ENCODE measurements around the gene COG8.

Gene COG8

GRCh38 chr16:69378760-69379159, 39.4 kb upstream of the COG8 start:
- Histone ChIP-seq H3K4me3 (replicated peaks; ENCODE audit: low read depth, low read length) (no peak overlapping the region), H3K27me3 (replicated peaks; ENCODE audit: control insufficient read depth, insufficient read depth, low read length) (no peaks in the 10 kb centered on the region), H3K36me3 (ENCODE audit: control insufficient read depth, insufficient read depth, low read length) (peaks cover 7% of the 10 kb centered on the region)
- no peak for TF ChIP-seq CTCF (IDR thresholded peaks at IDR 0.05; ENCODE audit: insufficient read depth, low read length, poor library complexity, severe bottlenecking)
- no peak for DNase-seq (ENCODE audit: extremely low read depth, insufficient read length)

- Histone ChIP-seq H3K4me3 (replicated peaks; ENCODE audit: low read depth, low read length) (no peak overlapping the region), H3K27me3 (replicated peaks; ENCODE audit: control insufficient read depth, insufficient read depth, low read length) (no peaks in the 10 kb centered on the region), H3K36me3 (ENCODE audit: control insufficient read depth, insufficient read depth, low read length) (peaks cover 7% of the 10 kb centered on the region)
- no peak for TF ChIP-seq CTCF (IDR thresholded peaks at IDR 0.05; ENCODE audit: insufficient read depth, low read length, poor library complexity, severe bottlenecking)
- no peak for DNase-seq (ENCODE audit: extremely low read depth, insufficient read length)
These were observed 38.7 kb upstream of the COG8 start for GRCh38 chr16:69378036-69378435.

GRCh38 chr16:69376393-69377059, 37.2 kb upstream of the COG8 start:
- H3K36me3 ChIP-seq (ENCODE audit: control insufficient read depth, insufficient read depth, low read length): peaks cover 5% of the 10 kb centered on the region; the same call in 1 of the 2 replicates
- no peak for DNase-seq (ENCODE audit: extremely low read depth, insufficient read length)
- H3K27me3 ChIP-seq (replicated peaks; ENCODE audit: control insufficient read depth, insufficient read depth, low read length): no peaks in the 10 kb centered on the region
- H3K4me3 ChIP-seq (replicated peaks; ENCODE audit: low read depth, low read length): no peak overlapping the region
- TF ChIP-seq CTCF (IDR thresholded peaks at IDR 0.05; ENCODE audit: insufficient read depth, low read length, poor library complexity, severe bottlenecking): no peak

- DNase-seq (ENCODE audit: extremely low read depth, insufficient read length): no peak
- TF ChIP-seq CTCF (IDR thresholded peaks at IDR 0.05; ENCODE audit: insufficient read depth, low read length, poor library complexity, severe bottlenecking): no peak
- H3K36me3 ChIP-seq (ENCODE audit: control insufficient read depth, insufficient read depth, low read length): peaks cover 11% of the 10 kb centered on the region
- no peaks in the 10 kb centered on the region for H3K27me3 ChIP-seq (replicated peaks; ENCODE audit: control insufficient read depth, insufficient read depth, low read length)
- no peak overlapping the region for H3K4me3 ChIP-seq (replicated peaks; ENCODE audit: low read depth, low read length)
These were observed 33.7 kb upstream of the COG8 start for GRCh38 chr16:69373019-69373418.

GRCh38 chr16:69371564-69371963, 32.2 kb upstream of the COG8 start:
- H3K27me3 ChIP-seq (replicated peaks; ENCODE audit: control insufficient read depth, insufficient read depth, low read length): no peaks in the 10 kb centered on the region
- TF ChIP-seq CTCF (IDR thresholded peaks at IDR 0.05; ENCODE audit: insufficient read depth, low read length, poor library complexity, severe bottlenecking): no peak
- H3K36me3 ChIP-seq (ENCODE audit: control insufficient read depth, insufficient read depth, low read length): peaks cover 20% of the 10 kb centered on the region
- H3K4me3 ChIP-seq (replicated peaks; ENCODE audit: low read depth, low read length): no peak overlapping the region
- DNase-seq (ENCODE audit: extremely low read depth, insufficient read length): no peak

- TF ChIP-seq CTCF (IDR thresholded peaks at IDR 0.05; ENCODE audit: insufficient read depth, low read length, poor library complexity, severe bottlenecking): no peak
- no peak for DNase-seq (ENCODE audit: extremely low read depth, insufficient read length)
- Histone ChIP-seq H3K36me3 (ENCODE audit: control insufficient read depth, insufficient read depth, low read length) (peaks cover 27% of the 10 kb centered on the region), H3K4me3 (replicated peaks; ENCODE audit: low read depth, low read length) (no peak overlapping the region), H3K27me3 (replicated peaks; ENCODE audit: control insufficient read depth, insufficient read depth, low read length) (no peaks in the 10 kb centered on the region)
These were observed 29.5 kb upstream of the COG8 start for GRCh38 chr16:69368866-69369265.

Measured in GM06990 (cell line).